Calu3 (cell line): ENCODE data around the gene RALGPS1. TPM values are rescaled to one million over a fixed set of nuclear protein-coding genes. Genes with fewer than 3 reads are reported as not detected.

Source experiments
- BruUV-seq: library from RNA; stranded (reverse); fragments of 400-500 nt; replicated peaks from 2 replicates; lab custom pipeline; 2021; lab: Mats Ljungman, UMichigan
- CTCF ChIA-PET: fragments of 300-600 bp; sonication (Branson Sonifier 250); formaldehyde crosslinking; loops from one replicate; lab custom pipeline; 2022; ENCODE audit warnings: antibody characterized with exemption; lab: Charles Lee
- DNase-seq: peaks from one replicate; pipeline ENCODE4 v3.0.0; 2022
- H3K27ac Mint-ChIP-seq: one replicate; pipeline ENCODE4 v1.8.0; 2022; ENCODE audit warnings: mixed read lengths; ENCODE audit not compliant: unreplicated experiment
- H3K27me3 Mint-ChIP-seq: one replicate; pipeline ENCODE4 v1.8.0; 2022; ENCODE audit warnings: mixed read lengths; ENCODE audit not compliant: unreplicated experiment
- H3K36me3 Mint-ChIP-seq: one replicate; pipeline ENCODE4 v1.8.0; 2022; ENCODE audit warnings: mild to moderate bottlenecking, moderate library complexity, mixed read lengths; ENCODE audit not compliant: insufficient read depth, unreplicated experiment
- H3K4me1 Mint-ChIP-seq: one replicate; pipeline ENCODE4 v1.8.0; 2022; ENCODE audit warnings: mild to moderate bottlenecking, low read depth, mixed read lengths; ENCODE audit not compliant: unreplicated experiment
- H3K4me3 Mint-ChIP-seq: one replicate; pipeline ENCODE4 v1.8.0; 2022; ENCODE audit warnings: mild to moderate bottlenecking, low read depth, moderate library complexity, mixed read lengths; ENCODE audit not compliant: unreplicated experiment
- H3K9me3 Mint-ChIP-seq: one replicate; pipeline ENCODE4 v1.8.0; 2022; ENCODE audit warnings: low read depth, mixed read lengths; ENCODE audit not compliant: unreplicated experiment
- CTCF ChIP-seq: fragments of 200-600 bp; IDR thresholded peaks from one replicate; pipeline ENCODE4 v1.8.0; 2022; ENCODE audit warnings: antibody characterized with exemption; ENCODE audit not compliant: unreplicated experiment
- intact Hi-C: fragments of 100-400 bp; cut with micrococcal nuclease; formaldehyde crosslinking; loops from one replicate; pipeline ENCODE4 v1.10.0; 2022; ENCODE audit not compliant: unreplicated experiment
- total RNA-seq: library from RNA; stranded (reverse); gene quantifications from 2 replicates; pipeline ENCODE4 v1.2.3, GENCODE V29; 2022

RALGPS1 gene
- total RNA-seq, 1 experiment from 2014 or later, result 8.3 TPM

GRCh38 chr9:127186806-127187205 is 272.2 kb downstream of the RALGPS1 start:
- no peak for DNase-seq
- Mint-ChIP-seq H3K36me3 (peaks cover 5% of the 10 kb centered on the region), H3K9me3 (no peaks in the 10 kb centered on the region), H3K4me3 (no peak overlapping the region), H3K27ac (no peak overlapping the region), H3K4me1 (peaks cover 10% of the 10 kb centered on the region), H3K27me3 (peaks cover 1% of the 10 kb centered on the region)
- TF ChIP-seq CTCF, result no peak
- CTCF ChIA-PET, result no interaction called here
- BruUV-seq, result no TSS peak
- intact Hi-C loops, result no loop called here

DNA sequence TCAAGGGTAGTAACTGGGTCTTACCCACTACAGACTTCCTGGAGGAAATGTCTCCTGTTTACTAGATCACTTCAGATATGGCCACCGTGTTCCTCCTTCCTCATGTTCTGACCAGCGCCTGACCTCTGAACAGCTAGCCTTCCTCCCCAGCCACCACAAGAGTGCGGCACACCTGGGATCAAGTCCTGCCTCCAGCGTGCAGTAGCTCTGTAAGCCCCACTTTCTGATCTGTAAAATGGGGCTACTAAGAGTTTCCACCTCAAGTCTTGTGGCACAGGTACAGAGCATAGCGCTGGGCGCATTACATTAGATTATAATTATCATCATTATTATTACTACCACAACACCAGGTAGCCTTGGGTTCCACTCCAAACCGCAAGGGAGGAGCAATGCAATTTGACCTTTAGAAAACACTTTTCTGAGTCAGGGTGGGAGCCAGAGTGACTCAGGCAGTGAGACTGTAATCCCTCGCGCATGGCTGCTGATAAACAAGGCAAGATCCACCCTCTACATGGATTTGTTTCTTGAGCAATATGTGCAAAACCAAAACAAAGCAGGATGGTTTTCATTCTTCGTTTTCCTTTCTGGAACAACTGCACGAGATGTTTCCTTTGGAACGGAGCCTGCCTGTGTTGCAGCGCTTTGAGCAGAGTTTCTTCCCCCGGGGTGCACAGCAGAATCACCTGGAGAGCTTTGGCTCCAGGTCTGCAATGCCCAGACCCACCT is 272.8 kb downstream of the RALGPS1 start:
- TF ChIP-seq CTCF, result no peak
- Mint-ChIP-seq H3K4me1 (peaks cover 10% of the 10 kb centered on the region), H3K27me3 (peaks cover 7% of the 10 kb centered on the region), H3K27ac (no peak overlapping the region), H3K4me3 (no peak overlapping the region), H3K36me3 (peaks cover 5% of the 10 kb centered on the region), H3K9me3 (no peaks in the 10 kb centered on the region)
- intact Hi-C loops, result no loop called here
- no TSS peak for BruUV-seq
- CTCF ChIA-PET, result no interaction called here
- peak; percentile 41 for DNase-seq

DNA sequence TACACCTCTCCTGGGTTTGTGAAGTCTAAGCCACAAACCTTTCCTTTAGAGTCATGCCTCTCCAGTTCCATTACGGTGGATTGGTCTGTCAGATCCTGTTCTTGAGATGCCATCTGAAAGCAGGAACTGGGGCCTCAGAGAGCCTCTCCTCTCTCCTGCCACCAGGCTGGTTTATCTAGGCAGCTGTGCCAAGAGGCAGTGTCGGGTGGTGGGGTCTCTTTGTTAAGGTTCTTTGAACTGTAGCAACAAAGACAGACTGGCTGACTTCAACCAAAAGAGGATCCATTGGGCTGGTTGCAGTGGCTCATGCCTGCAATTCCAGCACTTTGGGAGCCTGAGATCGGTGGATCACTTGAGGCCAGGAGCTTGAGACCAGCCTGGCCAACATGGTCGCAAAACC is 273.8 kb downstream of the RALGPS1 start:
- Mint-ChIP-seq H3K27me3 (peaks cover 17% of the 10 kb centered on the region), H3K27ac (no peak overlapping the region), H3K4me3 (no peak overlapping the region), H3K9me3 (no peaks in the 10 kb centered on the region), H3K36me3 (peaks cover 5% of the 10 kb centered on the region), H3K4me1 (peaks cover 10% of the 10 kb centered on the region)
- no peak for TF ChIP-seq CTCF
- no peak for DNase-seq
- CTCF ChIA-PET, result interaction anchor here (0.6 kb wide), 1 partner anchor 104 kb away, joined by 6 read pairs; no protein-coding TSS in a partner anchor
- intact Hi-C loops, result no loop called here
- BruUV-seq, result no TSS peak

DNA sequence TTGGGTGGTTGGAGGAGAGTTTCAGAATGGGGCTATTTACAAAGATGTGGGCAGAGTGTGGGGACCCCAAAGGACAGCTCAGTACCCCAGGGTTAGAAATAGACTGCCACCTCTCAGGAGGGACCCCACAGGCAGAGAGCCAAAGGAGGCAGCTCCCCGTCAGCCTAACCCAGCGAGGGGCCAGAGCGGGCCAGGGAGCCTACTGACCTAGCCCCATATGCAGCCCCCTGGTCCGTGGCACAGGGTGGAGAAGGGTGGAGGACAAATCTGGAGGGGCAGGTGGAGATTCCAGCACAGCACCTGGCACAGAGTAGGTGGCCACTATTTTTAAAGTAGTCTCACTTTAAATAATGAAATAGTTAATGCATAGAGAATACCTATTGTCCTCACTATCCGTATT is 275.0 kb downstream of the RALGPS1 start:
- Mint-ChIP-seq H3K4me3 (no peak overlapping the region), H3K4me1 (peaks cover 10% of the 10 kb centered on the region), H3K9me3 (no peaks in the 10 kb centered on the region), H3K36me3 (peaks cover 5% of the 10 kb centered on the region), H3K27me3 (peaks cover 18% of the 10 kb centered on the region), H3K27ac (no peak overlapping the region)
- TF ChIP-seq CTCF, result no peak
- no TSS peak for BruUV-seq
- intact Hi-C loops, result no loop called here
- CTCF ChIA-PET, result no interaction called here
- DNase-seq, result no peak
